SK-N-SH (cell line): ENCODE data around the gene ADD3.

Source experiments
- EP300 ChIP-seq, 2 experiments: IDR thresholded peaks; 2 replicates each; pipeline versions ENCODE4 v1.4.0 to v1.6.1; 2012; ENCODE audit warnings: borderline replicate concordance in 1 of 2, low read depth in 1 of 2, low read length in 1 of 2
- FOSL2 ChIP-seq: IDR thresholded peaks from 2 replicates; pipeline ENCODE4 v1.4.0; 2012; ENCODE audit warnings: low read depth, mild to moderate bottlenecking, moderate library complexity, borderline replicate concordance
- JUND ChIP-seq: IDR thresholded peaks from 2 replicates; pipeline ENCODE4 v1.4.0; 2012
- SIN3A ChIP-seq: IDR thresholded peaks from 2 replicates; pipeline ENCODE4 v1.6.1; 2012; ENCODE audit warnings: low read depth, mild to moderate bottlenecking, low read length, moderate library complexity, borderline replicate concordance
- TAF1 ChIP-seq: IDR thresholded peaks from 2 replicates; pipeline ENCODE4 v1.6.1; 2012; ENCODE audit warnings: low read depth, mild to moderate bottlenecking, low read length, moderate library complexity, borderline replicate concordance
- TF ChIP-seq, protein P1 (sequence below): fragments of 200-600 bp; sonication (generic); IDR thresholded peaks from 2 replicates; pipeline ENCODE4 v1.6.1; 2017; ENCODE audit warnings: antibody characterized with exemption, mild to moderate bottlenecking, moderate library complexity
- TF ChIP-seq, protein P2 (sequence below): IDR thresholded peaks from 2 replicates; pipeline ENCODE4 v1.4.0; 2012; ENCODE audit warnings: low read depth, borderline replicate concordance
- TF ChIP-seq, protein P3 (sequence below): IDR thresholded peaks from 2 replicates; pipeline ENCODE4 v1.4.0; 2012; ENCODE audit warnings: low read depth

DNA sequence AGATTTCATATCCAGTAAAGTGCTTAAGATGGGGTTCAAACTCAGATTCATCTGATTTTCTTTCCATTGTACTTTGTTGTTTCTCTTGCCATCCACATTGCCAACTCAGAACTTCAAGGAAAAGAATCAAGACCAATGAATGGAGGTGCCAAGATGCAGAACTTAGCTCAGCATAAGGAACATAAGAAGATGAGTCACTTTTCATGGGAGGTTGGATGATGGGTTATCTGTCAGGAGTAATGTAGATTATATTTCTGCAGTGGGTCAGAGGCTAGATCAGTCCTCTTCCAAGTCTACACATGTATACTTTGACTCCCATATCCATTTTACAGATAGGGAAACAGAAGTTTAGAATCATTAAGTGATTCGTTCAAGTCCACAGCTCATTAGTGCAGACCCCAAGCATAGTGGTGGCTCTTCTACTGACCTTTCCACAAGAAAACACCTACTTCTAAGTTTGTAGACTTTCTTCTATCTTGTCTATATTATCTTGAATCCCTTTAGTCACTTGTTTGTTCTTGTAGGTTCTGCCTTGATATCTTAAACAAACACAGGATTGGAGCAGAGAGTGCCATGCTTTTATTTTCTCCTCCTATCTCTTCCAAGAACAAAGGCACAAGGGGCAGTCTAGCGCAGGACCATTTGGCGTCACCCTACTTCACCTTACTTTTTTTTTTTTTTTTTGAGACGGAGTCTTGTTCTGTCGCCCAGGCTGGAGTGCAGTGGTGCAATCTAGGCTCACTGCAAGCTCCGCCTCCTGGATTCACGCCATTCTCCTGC, 14.0 kb upstream of the ADD3 start:
- TF ChIP-seq SIN3A (no peak), FOSL2 (peak; percentile 59; the same call in 1 of the 2 replicates), EP300 (IDR thresholded peaks at IDR 0.05; ENCODE audit: borderline replicate concordance in 1 of 2, low read depth in 1 of 2, low read length in 1 of 2) (no peak), JUND (peak; percentile 43), TAF1 (no peak)
- TF ChIP-seq, protein P1, sequence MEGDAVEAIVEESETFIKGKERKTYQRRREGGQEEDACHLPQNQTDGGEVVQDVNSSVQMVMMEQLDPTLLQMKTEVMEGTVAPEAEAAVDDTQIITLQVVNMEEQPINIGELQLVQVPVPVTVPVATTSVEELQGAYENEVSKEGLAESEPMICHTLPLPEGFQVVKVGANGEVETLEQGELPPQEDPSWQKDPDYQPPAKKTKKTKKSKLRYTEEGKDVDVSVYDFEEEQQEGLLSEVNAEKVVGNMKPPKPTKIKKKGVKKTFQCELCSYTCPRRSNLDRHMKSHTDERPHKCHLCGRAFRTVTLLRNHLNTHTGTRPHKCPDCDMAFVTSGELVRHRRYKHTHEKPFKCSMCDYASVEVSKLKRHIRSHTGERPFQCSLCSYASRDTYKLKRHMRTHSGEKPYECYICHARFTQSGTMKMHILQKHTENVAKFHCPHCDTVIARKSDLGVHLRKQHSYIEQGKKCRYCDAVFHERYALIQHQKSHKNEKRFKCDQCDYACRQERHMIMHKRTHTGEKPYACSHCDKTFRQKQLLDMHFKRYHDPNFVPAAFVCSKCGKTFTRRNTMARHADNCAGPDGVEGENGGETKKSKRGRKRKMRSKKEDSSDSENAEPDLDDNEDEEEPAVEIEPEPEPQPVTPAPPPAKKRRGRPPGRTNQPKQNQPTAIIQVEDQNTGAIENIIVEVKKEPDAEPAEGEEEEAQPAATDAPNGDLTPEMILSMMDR: no peak
- TF ChIP-seq, protein P2, sequence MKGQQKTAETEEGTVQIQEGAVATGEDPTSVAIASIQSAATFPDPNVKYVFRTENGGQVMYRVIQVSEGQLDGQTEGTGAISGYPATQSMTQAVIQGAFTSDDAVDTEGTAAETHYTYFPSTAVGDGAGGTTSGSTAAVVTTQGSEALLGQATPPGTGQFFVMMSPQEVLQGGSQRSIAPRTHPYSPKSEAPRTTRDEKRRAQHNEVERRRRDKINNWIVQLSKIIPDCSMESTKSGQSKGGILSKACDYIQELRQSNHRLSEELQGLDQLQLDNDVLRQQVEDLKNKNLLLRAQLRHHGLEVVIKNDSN: no peak
- TF ChIP-seq, protein P3, sequence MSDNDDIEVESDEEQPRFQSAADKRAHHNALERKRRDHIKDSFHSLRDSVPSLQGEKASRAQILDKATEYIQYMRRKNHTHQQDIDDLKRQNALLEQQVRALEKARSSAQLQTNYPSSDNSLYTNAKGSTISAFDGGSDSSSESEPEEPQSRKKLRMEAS: no peak
